ENCODE measurements around the gene ENTPD1.

Gene ENTPD1

DNA sequence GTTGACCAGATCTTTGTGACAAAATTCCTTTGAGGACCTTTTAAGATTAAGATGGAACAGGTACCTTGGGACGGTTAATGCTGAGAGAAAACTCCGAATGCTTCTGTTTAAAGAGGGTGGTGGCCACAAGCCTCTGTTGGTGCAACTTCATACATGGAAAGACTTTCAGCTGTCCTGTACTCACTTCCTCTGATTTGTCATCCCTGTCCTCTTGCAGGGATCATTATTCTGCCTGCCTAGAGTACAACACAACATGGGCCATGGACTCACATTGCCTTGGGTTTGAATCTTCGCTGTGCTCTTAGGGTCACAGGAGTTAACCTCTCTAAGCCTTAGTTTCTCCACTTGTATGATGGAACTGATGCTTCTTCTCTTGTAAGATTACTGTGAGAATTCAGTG is 75.1 kb downstream of the ENTPD1 start:
- no peak for DNase-seq (ENCODE audit: low spot score)

DNA sequence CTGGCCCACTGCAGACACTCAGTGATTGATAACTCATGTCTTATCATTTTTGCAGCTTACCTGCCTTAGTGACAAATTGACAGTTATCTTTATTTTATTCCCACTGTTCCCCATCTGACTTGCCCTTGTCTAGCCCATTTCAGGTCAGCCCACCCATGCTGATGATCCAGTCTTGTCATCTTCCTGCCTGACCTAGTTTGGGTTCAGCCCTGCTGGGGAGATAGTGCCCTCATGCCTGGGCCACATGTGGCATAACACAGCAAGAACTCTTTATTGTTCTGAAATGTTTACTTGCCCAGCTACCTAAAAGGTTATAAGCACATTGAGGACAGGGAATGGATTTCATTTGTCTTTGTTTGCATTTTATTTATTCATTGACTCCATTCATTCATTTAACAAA is 75.6 kb downstream of the ENTPD1 start:
- DNase-seq (ENCODE audit: low spot score): no peak

DNA sequence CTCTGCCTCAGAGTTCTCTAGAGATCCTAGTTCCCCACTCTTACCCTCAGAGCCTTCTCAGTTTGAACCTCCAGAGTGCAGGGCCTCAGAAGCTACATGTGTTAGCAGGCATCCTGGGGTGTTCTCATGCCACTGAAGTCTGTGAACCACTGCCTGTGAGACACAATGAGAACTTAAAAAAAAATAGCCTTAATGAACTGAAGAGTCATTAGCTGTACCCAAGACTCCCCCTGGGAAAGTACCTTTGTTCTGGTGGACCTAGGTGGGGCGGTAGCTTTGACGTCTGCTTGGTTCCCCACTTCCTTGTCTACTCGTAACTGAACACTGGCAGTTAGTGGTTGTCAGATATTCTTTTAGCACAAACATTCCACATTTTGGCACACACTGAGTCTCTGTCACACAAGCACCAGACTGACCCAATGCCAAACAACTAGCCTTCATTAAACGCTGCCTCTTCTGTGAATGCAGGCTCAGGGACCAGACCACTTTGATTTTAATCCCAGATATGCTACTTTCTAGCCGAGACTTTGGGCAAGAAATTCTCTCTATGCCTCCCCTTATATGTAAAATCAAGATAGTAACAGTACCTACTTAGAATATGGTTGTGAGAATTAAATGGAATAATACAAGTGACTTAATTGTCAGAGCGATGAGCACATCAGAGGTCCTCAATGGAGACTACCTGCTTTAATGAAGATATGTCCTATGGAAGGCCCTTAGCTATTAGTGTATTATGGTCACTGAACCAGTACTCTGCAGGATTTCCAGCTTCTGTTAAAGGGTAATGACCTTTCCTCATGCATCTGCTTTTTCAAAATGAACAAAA is 76.5 kb downstream of the ENTPD1 start:
- no peak for DNase-seq (ENCODE audit: low spot score)

DNA sequence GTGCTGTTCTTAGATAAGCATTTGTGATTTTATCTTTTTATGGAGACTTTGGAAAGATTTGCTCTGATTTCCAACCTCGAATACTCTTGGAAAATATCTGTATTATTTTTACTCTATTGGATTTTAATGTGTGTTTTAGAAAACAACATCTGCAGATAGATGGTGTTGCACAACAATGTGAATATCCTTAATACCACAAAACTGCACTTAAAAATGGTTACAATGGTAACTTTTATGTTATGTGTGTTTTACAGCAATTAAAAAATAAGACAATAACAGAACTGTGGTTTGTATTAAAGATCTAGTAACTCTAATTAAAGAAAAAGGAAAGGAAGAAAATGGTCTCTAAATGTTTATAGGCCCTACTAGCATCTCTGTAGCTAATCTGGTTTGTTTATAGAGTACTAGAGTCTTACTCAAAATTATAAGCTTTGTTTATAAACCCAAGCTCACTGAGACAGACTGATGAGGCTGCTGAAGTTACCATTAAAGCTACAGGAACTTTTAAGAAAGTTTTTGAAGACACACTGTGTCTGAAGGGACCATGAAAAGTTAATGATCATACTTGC is 77.2 kb downstream of the ENTPD1 start:
- DNase-seq (ENCODE audit: low spot score): no peak

DNA sequence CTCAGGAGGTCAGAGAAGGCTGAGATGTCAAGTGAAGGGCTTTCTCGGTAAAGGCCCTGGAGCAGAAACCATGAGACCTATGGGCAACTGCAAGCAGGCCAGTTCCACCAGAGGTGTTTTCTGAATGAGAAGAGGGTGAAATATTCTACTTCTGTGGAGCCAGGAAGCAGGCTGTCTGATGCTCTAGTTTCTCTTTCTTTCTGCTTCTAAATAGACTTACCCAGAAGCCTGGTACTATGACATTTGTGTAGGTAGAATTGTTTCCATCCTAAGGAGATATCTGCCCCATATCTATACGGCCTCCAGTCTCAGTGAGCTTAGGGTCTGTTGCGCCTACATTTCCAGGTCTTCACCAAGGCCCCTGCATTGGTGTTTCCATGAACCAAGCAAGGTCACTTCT is 78.4 kb downstream of the ENTPD1 start:
- DNase-seq (ENCODE audit: low spot score): no peak

DNA sequence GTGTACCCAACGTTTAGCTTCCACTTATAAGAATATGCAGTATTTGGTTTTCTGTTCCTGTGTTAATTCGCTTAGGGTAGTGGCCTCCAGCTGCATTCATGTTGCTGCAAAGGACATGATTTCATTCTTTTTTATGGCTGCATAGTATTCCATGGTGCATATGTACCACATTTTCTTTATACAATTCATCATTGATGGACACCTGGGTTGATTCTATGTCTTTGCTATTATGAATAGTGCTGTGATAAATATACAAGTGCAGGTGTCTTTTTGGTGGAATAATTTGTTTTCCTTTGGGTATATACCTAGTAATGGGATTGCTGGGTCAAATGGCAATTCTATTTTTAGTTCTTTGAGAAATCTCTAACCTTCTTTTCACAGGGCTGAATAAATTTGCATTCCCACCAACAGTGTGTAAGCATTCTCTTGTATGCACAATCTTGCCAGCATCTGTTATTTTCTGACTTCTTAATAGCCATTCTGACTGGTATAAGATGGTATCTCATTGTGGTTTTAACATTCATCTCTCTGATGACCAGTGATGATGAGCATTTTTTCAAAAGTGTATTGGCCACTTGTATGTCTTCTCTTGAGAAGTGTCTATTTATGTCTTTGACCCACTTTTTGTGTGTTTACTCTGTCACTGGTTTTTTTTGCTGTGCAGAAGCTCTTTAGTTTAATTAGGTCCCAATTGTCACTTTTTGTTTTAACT is 79.3 kb downstream of the ENTPD1 start:
- no peak for DNase-seq (ENCODE audit: low spot score)

DNA sequence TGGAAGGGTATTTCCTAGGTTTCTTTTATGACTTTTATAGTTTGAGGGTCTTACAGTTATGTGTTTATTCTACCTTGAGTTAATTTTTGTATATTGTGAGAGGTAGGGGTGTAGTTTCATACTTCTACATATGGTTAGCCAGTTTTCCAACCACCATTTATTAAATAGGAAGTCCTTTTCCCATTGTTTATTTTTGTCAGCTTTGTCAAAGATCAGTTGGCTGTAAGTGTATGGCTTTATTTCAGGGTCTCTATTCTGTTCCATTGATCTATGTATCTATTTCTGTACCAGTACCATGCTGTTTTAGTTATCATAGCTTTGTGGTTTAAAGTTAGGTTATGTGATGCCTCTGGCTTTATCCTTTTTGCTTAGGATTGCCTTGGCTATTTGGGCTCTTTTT is 79.9 kb downstream of the ENTPD1 start:
- DNase-seq (ENCODE audit: low spot score): no peak

DNA sequence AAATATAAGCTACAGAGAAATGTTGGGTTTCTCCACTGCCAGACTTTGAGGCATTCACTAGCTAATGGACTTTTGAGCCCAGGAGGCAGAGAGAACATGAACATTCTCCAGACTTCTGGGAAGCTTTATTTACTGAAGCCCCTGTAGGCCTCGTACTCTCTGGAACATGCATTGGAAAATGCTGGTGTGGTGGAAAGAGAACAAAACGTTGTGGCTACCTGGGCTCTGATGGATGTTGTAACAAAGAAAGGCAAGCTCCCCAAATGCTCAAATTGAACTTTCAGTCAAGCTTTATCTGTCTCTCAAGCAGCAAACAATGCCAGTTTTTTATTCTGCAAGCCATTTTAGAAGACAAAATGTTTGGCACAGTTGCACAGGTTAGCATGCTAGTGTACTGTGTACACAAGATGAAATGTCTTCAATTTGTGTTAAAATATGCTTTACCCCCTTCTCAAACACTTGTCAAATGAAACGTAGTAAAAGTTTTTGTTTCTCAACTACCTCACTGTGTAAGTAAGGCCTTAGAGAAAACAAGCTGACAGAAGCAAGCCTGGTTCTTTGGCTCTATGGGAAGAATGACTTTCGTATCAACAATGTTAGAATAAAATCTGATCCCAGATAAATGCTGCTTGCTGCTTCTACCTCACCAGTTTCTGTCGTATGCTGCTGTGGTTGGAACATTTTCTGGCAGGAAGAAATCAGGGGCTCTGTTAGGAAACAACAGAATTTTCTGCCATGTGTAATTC is 80.8 kb downstream of the ENTPD1 start:
- DNase-seq (ENCODE audit: low spot score): no peak

DNA sequence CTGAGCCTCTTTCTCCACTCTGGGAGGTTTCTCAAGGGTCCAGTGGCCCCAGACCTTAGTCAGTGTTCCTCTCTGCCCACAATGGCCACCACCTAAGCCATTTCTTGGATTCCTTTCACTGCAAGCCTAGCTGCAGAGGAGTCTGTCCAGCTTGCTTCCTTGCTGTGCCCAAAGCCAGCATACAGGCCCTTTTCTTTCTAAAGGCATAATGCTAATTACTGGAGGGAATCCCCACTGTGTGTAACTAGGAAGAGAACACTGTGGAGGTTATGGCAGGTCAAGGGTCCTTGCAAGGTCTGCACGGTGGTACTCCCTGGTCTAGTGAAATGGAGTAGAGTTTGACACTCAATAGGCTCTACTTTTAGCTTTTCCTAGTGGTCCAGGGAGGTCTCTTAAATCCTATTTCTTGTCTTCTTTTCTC is 81.4 kb downstream of the ENTPD1 start:
- DNase-seq (ENCODE audit: low spot score): no peak

DNA sequence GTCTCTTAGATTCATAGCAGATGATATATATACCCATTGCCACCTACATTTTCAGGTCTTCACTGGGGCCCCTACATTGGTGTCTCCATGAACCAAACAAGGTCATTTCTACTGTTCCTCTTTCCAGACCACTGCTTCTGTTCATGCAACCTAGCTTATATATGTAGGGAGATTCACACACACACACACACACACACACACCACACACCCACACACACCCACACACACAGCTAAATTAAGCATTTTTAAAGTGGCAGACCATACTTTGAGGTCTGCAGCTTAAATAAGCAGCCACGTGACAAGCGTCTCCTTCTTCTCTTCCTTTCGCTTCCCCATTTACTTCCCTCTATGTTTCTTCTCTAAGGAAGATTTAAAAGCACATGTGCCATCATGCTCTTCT is 81.8 kb downstream of the ENTPD1 start:
- DNase-seq (ENCODE audit: low spot score): no peak

DNA sequence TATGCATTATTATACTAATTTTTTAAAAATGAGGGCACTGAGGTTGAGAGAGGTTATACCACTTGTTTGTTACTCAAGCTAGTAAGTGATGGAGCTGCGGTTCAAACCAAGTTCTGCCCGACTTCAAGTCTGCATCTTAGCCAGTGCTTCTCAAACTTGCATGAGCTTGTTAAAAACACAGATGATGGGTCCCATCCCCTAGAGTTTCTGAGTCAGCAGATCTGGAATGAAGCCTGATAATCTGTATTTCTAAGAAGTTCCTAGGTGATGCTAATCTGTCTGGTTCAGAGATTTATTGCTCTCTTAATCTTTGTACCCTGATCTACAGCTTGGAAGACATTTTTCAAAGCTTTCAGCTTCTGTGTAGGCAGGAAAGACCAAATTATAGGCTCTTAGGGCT is 84.2 kb downstream of the ENTPD1 start:
- no peak for DNase-seq (ENCODE audit: low spot score)

DNA sequence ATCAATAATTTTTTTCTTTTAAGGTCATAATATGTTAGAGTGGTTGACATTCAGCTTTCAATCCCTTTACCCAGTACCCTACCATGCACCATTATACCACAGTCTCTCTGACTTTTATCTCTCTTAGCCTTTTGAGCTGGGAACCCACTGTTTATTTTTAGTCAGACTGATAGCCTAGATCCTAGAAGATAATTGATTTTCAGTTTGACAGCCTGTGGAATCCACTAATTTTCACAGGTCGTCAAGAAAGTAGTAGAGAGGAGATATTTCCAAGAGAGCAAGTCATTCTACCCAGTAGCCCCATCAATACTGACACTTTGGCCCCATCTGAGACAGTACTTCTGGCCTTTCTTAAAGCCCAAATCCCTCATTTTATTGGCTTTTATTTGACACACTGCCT is 84.7 kb downstream of the ENTPD1 start:
- no peak for DNase-seq (ENCODE audit: low spot score)

DNA sequence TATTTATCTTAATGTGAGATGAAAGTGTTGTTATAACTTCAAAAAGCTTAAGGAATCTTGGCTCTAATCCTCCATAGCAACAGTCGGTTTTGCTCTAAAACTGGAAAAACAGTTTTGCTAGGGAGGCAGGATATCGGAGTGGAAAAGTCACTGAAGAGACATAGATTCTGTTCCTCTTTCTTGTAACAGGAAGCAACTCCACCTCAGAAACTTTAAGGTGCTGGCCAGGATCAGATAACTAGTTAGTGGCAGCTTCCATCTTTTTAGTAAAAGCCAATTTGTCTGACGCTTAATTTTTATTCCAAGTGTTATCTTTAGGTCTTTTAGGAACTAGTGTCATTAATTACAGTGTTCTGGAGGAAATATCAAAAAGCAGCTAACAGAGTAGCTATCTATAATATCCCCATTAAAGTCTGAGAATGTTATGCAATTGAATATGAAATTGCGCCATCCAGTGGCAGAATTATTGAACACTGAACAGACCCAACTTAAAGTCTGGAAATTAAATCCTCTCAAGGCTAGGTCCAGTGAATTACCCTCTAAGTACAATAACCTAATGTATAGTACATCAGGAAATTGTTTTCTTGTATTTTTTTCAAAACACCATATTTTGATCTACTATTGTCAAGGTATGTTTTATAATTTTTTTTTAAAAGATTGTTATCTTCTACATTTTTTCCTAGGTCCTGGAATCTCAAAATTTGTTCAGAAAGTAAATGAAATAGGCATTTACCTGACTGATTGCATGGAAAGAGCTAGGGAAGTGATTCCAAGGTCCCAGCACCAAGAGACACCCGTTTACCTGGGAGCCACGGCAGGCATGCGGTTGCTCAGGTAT is 85.9 kb downstream of the ENTPD1 start:
- peak; percentile 34 for DNase-seq (ENCODE audit: low spot score)

DNA sequence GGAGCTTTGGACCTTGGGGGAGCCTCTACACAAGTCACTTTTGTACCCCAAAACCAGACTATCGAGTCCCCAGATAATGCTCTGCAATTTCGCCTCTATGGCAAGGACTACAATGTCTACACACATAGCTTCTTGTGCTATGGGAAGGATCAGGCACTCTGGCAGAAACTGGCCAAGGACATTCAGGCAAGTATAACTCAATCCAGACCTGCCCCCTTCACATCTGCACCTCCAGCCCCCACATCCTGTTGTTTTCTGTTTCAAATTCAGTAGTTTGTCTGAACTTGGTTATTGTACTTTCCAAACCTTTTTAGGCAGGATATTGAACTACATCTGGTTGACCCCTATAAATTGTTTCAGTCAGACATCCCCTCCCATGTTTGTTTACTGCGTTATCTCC is 89.4 kb downstream of the ENTPD1 start:
- DNase-seq (ENCODE audit: low spot score): no peak

DNA sequence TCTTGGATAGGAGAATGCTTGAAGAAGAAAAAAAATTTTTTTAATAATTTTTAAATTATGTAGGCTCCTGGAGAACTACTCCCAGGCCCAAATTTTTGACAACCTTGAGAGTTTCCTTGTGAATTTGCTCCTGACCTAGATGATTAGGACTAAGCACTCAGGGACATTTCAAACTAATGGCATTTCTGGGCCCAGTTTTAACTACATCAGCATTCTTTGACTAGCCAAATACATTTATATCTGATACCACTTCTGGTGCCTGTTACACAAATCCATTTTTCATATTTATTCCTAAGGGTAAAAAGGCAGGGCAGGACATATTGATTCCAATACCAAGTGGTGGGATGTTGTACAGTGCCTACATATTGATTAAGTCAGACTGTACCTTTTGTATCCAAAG is 91.0 kb downstream of the ENTPD1 start:
- DNase-seq (ENCODE audit: low spot score): no peak

DNA sequence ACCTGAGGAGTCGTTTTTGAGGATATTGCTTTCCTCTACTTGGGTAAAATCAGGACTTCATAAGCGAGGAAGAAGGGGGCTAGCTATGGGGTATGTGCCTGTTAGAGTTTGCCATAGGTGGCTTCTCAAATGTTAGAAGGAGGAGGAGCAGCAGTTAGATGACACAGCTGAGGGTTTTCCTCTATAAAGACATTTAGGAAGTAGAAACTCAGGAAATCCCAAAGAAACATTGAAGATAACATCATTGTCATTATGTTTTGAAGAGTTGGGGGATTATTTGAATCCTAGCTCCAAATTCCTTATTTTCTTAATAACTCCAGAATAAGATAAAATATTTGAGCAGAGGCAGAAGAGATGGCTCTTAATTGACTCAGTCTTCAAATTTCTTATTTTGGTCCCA is 92.9 kb downstream of the ENTPD1 start:
- DNase-seq (ENCODE audit: low spot score): no peak

DNA sequence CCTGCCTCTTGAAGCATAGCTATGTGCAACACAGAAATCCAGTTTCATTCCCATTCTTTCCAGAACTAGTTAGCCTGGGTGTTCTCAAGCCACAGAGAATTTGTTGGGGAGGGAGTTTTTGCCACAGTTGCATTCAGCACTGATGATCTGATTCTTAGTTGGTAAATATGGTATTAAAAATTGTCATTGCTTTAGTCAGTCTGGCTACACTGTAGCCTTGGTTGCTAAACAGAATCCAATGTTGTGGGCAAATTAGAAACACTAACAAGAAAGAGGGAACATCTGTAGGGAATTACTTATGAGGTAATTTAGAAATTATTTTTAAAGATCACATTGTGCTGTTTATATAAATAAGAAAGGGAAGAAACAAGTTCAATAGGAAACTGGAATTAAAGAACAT is 94.8 kb downstream of the ENTPD1 start:
- DNase-seq (ENCODE audit: low spot score): no peak

DNA sequence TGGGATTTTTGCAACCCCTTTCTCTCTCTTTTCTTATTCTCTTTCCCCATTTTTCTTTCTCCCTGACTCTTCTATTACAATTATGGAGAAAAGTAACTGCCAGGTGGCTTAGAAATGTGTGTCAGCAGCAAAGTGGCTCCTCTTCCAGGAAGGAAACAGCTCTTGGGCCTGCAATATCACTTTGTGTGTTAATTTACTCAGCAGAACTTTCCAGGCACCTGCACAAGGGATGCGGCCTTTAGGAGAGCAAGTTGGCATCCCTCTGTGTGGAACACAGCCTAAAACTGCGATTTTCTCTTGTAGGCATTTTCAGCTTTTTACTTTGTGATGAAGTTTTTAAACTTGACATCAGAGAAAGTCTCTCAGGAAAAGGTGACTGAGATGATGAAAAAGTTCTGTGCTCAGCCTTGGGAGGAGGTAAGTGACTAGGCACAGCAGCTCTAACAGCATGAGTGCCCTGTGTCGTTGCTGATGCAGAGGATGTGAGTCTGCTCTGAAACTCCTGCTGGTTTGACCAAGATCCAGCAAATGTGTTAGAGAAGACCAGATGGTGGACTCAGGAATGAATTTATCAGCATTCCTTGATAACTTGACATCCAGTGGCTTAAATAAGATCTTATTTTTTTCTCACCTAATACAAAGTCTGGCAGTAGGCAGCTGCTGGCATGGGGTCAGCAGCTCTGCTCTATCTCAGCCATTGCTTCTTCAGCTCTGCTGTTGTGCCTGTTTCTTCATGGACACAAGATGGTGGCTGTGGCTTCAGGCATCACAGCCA is 104.4 kb downstream of the ENTPD1 start:
- no peak for DNase-seq (ENCODE audit: low spot score)

DNA sequence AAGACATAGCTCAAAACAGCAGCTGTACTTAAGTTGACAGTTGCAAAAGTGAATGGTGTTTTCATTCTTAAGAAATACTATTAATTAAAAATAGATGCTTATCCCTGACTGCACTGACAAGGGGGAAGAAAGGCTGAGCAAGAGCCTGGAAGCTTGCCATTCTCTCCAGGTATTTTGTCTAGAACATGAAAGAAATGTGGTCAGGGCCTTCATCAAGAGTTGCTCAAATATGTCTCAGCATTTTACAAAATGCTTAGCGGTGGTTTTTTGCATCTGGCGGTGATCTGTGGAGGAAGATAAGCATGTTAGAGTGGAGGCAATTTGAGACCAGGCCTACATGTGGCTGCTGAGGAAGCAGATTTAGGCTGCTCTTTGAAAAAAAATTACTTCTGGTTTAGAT is 105.4 kb downstream of the ENTPD1 start:
- no peak for DNase-seq (ENCODE audit: low spot score)

DNA sequence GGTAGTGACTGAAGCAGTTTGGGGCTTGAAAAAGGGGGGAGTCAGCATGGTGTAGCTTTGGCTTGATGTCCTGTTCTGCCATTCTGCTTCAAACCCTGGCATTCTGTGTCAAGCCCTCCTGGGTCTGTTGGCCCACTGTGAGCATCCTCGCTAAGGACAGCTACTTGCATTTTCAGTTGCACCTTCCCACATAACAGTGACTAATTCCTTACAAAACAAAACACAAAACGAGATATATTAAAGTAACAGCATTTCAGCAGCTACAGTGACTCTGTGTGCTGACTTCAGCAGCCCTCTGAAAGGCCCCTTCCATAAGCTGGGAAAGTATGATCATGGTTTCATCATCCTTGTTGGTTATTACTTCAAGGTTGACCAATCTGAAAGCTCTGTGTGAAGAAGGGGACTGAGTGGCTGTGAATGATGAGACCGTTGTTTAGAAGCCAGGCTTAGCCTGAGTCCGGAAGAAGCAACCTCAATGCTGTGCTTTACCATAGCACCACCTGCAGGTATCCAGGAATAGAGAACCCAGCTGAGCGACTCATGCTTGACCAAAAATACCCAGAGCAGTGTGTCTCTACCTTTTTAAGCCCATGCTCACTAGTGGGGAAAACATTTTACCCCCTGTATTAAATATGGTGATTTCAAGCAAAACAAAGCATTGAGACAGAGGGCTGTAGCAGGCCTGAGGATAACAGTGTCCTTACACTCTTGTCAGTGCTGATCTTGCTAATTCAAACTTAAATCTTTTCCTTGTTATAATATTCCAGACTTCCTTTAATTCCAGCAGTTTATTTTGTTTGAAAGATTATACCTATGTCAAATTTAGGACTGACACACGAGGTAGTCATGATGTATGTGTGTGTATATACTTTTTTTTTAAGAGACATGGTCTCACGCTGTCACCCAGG is 109.2 kb downstream of the ENTPD1 start:
- peak; percentile 78 for DNase-seq (ENCODE audit: low spot score)

All from AG08396 (cell line).